T-helper 1 cell treated with Interleukin-12 subunit alpha and Interleukin-12 subunit beta and Interleukin-4 antibody, amounts not matched to agents 30 ng/mL and 1 ng/mL, for 36 hours (primary cell): Measurements from ENCODE around the gene LUC7L3. TPM values are rescaled to one million over a fixed set of nuclear protein-coding genes. Genes with fewer than 3 reads are reported as not detected.

Experiments
- intact Hi-C: fragments of 100-400 bp; cut with micrococcal nuclease; formaldehyde crosslinking; loops from one replicate; pipeline ENCODE4 v1.15.1; 2024
- total RNA-seq: library from RNA; stranded (reverse); gene quantifications from 2 replicates; pipeline ENCODE4 v1.2.3, GENCODE V29; 2022

Gene LUC7L3
- total RNA-seq, 1 donor from 2014 or later: 116 TPM

DNA sequence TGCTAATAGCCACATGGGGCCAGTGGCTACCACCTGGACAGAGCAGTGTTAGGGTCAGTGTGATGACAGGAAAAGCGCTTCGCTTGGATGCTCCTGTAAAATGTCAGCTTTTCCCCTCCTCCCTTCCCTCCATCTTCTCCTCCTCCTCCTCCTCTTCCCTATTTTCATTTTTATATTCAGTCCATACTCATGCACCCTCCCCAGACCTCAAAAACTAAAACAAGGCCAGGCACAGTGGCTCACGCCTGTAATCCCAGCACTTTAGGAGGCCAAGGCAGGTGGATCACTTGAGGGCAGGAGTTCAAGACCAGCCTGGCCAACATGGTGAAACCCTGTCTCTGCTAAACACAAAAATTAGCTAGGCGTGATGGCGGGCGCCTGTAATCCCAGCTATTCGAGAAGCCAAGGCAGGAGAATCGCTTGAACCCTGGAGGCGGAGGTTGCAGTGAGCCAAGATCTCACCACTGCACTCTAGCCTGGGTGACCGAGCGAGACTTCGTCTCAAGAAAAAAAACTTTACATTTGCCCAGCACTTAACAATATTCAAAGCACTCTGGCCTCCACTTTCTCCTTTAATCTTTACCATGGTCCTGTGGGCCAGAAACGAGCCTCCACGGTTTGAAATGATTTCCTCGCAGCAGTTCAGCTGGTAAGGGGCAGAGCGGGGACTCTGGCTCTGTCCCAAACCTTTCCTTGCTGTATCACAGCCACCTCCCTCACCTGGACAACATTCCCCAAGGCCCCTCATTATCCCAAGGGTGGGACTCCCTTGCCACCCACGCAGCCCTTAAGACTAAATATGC lies 33.5 kb upstream of the LUC7L3 start:
- intact Hi-C loops: no loop called here

- intact Hi-C loops: no loop called here
Measured at GRCh38 chr17:50686494-50687199, 32.8 kb upstream of the LUC7L3 start.

DNA sequence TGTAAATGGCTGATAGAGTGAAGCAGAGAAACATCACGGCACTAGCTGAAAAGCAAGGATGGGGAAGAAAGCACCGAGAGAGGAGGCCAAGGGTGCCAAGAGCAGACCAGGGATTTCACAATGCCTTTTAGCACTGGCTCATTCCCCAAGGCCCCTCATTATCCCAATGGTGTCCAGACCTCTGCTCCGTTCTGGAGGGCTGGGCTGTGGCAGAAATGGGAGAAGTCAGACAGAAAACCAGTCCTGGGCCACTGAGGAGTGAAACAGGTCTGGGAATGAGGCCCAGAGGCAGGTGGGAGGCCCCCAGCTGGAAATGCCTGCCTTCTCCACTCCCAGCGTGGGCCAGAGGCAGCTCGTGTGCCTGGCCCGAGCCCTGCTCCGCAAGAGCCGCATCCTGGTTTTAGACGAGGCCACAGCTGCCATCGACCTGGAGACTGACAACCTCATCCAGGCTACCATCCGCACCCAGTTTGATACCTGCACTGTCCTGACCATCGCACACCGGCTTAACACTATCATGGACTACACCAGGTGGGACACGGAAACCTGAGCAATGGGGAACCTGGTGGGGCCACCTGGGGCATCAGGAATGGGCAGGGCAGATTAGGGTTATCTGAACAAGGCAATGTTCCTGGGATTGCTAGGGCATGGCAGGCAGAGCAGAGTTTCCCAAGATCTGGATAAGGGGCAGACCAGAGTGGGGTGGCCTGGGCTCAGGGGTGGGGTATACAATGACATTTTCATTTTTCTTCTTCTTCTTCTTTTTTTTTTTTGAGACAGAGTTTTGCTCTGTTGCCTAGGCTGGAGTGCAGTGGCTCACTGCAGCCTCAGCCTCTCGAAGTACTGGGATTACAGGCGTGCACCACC lies 32.0 kb upstream of the LUC7L3 start:
- intact Hi-C loops: no loop called here

DNA sequence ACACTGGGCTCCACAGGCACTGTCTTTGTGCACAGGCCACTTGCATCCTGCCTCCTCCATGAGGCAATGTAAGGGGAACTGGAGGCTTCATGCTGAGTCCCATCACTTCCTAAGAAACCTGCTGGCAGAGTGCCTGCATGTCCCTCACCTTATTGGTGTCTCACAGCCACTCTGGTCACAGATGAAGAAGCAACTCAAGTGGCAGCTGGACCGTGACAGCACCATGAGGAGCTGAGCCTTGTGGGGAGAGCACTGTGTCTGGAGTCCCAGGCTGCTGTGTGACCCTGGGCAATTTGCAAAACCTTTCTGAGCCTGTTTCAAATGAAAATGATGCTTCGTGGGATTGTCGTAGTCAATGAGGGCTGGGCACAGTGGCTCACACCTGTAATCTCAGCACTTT lies 31.2 kb upstream of the LUC7L3 start:
- intact Hi-C loops: no loop called here

- intact Hi-C loops: no loop called here
Measured at GRCh38 chr17:50689251-50689650, 30.2 kb upstream of the LUC7L3 start.

DNA sequence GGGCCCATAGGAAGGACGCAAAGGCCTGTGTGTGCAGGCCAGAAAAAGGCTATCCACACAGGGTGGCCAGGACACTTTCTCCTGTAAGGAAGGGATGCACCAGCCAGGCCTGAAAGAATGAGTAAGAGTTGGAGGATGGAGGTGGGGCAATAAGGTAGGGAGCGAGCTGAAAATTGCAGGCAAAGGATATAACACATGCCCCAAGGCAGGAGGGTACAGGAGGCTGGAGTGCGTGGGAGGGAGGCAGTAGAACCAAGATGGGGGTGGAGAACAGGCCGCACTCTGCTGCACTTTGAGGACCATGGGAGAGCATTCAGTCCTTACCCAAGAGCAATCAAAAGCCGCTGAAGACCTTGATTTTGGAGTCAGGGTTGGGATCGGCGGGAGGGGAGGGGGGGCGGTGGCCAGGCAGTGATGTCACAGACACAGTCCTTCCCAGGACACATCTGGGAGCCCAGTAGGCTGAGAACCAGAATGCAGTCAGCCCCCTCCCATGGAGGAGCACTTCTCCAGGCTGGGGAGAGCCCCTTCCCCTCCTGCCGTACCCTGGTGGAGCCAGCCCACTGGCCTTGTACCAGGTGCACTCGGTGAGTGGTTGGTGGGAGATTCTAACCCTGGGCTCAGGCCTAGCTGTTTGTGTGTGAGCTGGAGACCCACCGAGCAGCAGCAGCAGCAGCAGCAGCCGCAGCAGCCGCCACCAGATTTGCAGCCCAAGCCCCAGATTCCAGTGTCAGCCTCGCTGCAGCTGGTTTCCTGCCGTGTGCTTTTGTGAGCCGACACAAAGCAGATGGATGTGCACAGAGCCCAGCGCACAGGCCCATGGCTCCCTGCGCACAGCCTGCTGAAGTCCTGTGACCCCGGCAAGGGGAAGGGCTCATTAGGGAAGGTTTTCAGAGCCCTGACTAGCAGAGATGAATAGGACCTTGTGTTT lies 29.2 kb upstream of the LUC7L3 start:
- intact Hi-C loops: no loop called here

GRCh38 chr17:50690887-50691549 lies 28.4 kb upstream of the LUC7L3 start:
- intact Hi-C loops: no loop called here

GRCh38 chr17:50691550-50692447 lies 27.6 kb upstream of the LUC7L3 start:
- intact Hi-C loops: no loop called here

GRCh38 chr17:50692448-50693035 lies 26.9 kb upstream of the LUC7L3 start:
- intact Hi-C loops: no loop called here

GRCh38 chr17:50693036-50693682 lies 26.2 kb upstream of the LUC7L3 start:
- intact Hi-C loops: no loop called here

DNA sequence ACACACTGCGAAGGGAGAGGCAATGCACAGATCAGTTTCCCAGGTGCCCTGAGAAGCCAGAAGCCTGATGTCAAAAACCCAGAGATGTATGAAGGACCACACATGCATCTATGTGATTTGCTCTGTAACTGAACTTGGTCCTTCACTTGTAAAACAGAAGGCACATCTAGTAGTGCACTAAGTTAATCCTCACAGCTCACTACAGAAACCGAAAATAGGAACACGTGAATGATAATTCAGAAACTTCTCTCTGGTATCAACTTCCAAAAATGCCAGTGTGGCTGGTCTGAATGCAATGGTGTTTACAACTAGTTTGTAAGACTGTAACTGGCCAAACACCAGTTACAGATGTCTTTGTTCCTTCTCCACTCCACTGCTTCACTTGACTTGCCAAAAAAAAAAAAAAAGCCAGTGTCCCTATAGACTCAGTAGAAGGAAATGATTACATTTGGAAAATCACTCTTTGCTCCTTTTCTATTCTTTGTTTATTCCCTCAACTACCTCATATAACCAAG lies 23.0 kb upstream of the LUC7L3 start:
- intact Hi-C loops: no loop called here

DNA sequence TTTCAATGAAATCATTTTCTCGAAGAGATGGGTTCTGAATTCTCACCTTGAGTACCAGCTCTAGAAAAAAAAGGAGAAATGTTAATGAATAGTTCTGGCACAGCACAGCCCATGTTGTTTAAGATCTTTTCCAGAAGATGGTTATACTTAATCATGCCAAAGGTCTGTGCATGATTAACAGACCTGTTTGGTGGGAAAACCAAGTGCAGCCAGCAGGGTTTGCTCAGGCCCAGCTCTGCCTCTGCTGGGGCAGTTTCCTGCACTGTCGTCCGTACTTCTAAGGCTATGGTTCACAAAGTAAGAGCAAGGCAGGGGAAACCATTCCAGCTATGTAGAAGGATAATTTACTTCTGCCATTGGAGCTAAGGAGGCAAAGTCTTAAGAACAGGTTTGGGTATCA lies 22.3 kb upstream of the LUC7L3 start:
- intact Hi-C loops: no loop called here

- intact Hi-C loops: no loop called here
Measured at GRCh38 chr17:50697663-50698272, 21.6 kb upstream of the LUC7L3 start.

GRCh38 chr17:50699410-50699809 lies 20.0 kb upstream of the LUC7L3 start:
- intact Hi-C loops: no loop called here

- intact Hi-C loops: loop anchor here (10.0 kb wide), 1 partner anchor 308 kb away; the partner anchor contains the start of gene LRRC59
Measured at GRCh38 chr17:50703162-50703561, 16.2 kb upstream of the LUC7L3 start.

- intact Hi-C loops: loop anchor here (1.0 to 10.0 kb wide), 10 partner anchors 12 to 446 kb away; partner anchors contain the start of genes ACSF2, CACNA1G, EME1 and LRRC59
Measured at GRCh38 chr17:50707289-50708049, 11.9 kb upstream of the LUC7L3 start, which contains the start of gene ANKRD40. ANKRD40 (minus strand) TSS chr17:50707914; CDS start chr17:50707654, 260 bp downstream.
